NCI-H128 (cell line): ENCODE data around the gene CARD11.

ENCODE experiments used
- DNase-seq: peaks from one replicate; lab custom pipeline; 2025; ENCODE audit not compliant: unreplicated experiment; lab: John Stamatoyannopoulos, UW

CARD11 gene

GRCh38 chr7:2983586-2983985 is 60.1 kb downstream of the CARD11 start:
- no peak for DNase-seq

DNA sequence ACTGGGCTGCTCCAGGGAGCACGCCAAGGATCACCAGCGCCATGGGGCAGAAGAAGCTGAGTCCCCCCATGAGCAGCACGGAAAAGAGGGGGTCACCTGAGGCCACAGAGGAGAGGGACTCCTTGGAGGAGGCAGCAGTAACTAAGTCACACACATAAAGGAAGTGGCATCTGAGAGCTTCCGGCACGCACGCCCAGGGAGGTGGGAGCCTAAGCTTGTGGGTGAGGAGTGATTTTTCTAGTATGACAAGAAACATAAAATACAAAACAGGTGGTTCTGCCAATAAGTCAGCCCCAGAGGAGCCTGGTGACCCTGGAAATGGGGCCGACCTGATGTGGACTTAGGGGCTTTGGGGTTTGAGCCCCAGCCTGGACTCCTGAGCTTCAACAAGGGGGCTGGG is 60.8 kb downstream of the CARD11 start:
- DNase-seq, result no peak

DNA sequence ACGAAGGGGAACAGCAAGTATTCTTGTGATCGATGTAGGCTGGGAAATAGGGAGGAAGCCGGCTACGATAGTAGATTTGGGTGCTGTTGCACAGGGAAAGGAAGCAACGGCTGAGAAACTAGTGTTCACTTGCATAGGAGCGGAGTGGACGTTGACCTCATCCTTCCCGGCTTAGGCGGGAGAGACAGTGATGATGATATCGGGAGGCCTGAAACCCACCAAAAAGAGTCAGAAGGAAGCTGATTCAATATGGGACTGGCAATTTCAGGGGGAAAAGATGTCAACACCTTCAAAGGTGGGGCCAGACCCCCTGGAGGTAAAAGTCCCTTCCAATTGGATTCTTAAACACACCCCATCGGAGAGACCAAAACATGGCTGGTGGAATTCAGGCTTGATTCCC is 61.3 kb downstream of the CARD11 start:
- no peak for DNase-seq

GRCh38 chr7:2981103-2981480 is 62.6 kb downstream of the CARD11 start:
- DNase-seq, result no peak

DNA sequence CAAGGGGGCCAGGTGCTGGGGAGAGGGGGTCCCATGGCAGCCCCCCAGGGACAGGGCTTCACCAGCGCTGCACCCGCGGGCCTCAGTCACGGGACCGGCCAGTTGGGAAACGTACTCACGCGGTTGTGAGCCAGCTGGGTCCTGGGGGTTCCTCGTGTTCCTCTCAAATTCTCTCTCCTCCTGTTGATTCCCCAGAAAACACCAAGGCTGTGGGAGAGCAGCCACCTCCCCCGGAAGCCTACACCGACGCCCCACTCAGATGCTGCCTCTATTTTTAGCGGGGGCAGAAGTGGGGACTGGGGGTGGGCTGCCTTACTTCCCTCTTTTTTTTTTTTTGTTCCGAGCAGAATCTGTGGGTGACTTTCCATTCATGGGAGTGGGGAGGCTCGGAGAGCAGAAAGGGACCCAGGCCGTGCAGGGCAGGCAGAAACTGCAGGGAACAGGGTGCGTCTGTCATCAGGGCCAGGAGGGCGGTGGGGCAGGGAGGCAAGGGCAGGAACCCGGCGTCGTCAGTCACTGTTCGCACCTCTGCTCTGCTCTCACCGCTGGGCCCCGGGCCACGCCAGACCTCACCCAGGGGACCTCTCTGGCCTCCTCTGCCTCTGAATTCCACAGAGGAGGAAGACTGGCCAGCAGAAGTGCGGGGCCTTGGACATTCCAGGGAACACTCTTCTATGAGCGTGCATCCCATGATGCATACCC is 63.1 kb downstream of the CARD11 start:
- DNase-seq, result no peak

- no peak for DNase-seq
Observed at GRCh38 chr7:2979951-2980350, 63.7 kb downstream of the CARD11 start.

- no peak for DNase-seq
Observed at GRCh38 chr7:2979201-2979631, 64.5 kb downstream of the CARD11 start.

GRCh38 chr7:2978408-2978807 is 65.3 kb downstream of the CARD11 start:
- DNase-seq, result no peak

DNA sequence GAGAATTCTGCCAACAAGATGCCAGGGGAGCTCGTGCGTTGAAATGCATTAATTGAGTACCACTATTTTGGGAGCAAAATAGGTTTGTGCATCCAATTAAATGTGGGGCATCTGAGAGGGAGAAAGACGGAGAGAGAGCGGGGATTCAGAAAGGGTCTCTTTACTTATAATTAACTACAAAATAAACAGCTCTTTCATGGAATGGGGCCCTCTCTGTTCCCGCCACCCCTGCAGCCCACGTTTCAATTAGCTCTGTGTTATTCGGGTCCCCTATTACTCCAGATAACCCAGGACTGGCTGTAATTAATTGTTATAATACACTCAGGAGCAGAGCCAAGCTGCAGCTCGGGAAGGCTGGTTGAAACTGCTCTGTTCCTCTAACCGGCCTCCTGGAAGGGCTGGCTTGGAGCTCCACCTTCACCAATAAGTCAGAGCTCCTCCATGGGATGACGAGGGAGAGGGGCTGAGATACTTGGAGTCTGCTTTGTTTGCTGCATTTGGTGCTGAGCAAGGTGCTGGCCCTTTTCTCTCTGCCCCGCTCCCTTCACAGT is 67.8 kb downstream of the CARD11 start:
- DNase-seq, result no peak

DNA sequence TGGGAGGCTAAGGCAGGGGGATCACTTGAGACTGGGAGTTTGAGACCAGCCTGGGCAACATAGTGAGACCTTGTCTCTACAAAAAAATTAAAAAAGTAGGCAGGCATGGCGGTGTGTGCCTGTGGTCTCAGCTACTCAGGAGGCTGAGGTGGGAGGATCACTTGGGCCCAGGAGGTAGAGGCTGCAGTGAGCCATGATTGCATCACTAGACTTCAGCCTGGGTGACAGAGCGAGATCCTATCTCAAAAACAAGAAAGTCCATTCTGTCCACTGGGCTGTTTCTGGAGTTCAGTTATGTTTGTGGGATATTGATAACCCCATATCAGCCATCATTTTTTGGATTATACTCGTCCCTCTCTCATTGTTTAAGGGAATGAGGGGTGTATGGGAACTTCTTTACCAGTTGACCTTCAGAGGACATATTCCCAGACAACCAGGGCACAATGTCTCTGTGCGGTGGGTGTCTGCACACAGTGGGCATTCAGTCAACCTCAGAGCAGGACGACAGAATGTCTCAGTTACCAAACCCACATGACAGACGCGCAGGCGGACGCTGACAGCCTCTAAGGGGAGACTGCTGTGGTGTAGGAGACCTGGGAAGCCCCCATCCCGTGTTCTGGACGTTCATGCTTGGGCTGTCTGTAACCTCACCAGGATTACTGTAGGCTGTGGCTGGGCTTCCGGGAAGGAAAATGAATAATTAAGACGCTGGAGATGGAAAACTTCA is 69.4 kb downstream of the CARD11 start:
- DNase-seq, result no peak

DNA sequence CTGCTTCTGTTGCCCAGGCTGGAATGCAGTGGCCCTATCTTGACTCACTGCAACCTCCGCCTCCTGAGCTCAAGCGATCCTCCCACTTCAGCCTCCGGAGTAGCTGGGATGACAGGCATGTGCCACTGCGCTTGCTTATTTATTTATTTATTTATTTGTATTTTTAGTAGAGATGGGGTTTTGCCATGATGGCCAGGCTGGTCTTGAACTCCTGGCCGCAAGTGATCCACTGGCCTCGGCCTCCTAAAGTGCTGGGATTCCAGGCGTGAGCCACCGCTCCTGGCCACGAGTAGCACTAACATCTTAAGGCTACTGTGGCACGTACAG is 70.9 kb downstream of the CARD11 start:
- no peak for DNase-seq

DNA sequence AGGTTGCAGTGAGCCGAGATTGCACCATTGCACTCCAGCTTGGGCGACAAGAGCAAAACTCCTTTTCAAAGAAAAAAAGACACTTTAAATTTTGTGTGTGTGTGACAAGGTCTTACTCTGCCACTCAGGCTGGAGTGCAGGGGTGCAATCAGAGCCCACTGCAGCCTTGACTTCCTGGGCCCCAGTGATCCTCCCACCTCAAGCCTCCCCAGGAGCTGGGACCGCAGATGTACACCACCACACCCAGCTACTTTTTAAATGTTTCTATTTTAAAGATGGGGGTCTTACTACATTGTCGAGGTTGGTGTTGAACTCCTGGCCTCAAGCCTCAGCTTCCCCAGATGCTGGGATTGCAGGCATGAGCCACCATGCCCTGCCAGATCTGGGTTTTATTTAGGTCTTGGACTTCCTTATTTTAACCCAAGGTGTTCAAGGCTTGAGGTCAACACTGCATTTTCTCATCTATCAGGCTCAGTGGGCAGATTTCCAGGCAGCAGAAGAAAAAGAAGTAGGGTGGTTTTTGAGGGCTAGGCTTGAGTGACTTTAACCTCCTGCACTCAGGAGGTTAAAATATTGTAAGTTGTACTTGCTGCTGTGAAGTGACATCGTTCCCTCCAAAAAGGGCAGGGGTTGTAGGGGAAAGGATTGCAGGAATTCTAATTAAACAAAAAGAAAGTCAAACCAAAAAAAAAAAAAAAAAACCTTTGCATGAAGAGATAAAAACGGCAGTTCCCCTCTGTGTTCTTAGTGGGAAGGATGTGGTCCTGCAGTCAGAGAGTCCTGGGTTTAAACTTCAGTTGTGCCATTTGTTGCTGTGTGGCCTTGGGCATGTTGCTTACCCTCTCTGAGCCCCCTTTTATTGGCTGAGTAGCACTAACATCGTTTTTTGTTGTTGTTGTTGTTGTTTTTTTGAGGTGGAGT is 71.5 kb downstream of the CARD11 start:
- DNase-seq, result no peak

- DNase-seq, result no peak
Observed at GRCh38 chr7:2970861-2971260, 72.8 kb downstream of the CARD11 start.

GRCh38 chr7:2970307-2970664 is 73.4 kb downstream of the CARD11 start:
- DNase-seq, result no peak

DNA sequence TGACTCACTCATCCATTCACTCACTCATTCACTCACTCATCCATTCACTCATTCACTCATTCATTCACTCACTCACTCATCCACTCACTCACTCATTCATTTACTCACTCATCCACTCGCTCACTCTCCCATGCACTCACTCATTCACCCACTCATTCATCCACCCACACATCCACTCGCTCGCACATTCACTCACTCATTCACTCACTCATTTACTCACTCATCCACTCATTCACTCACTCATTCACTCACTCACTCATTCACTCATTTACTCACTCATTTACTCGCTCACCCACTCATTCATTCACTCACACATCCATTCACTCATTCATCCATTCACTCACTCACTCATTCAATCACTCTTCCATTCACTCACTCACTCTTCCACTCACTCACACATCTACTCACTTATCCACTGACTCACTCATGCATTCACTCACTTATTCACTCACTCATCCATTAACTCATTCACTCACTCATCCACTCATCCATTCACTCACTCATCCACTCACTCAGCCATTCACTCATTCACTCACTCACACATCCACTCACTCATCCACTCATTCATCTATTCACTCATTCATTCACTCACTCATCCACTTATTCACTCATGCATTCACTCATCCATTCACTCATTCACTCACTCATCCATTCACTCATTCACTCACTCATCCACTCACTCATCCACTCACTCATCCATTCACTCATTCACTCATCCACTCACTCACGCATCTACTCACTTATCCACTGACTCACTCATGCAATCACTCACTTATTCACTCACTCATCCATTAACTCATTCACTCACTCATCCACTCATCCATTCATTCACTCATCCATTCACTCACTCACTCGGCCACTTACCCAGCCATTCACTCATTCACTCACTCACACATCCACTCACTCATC is 74.0 kb downstream of the CARD11 start:
- DNase-seq, result no peak

- no peak for DNase-seq
Observed at GRCh38 chr7:2968616-2969397, 74.9 kb downstream of the CARD11 start.

DNA sequence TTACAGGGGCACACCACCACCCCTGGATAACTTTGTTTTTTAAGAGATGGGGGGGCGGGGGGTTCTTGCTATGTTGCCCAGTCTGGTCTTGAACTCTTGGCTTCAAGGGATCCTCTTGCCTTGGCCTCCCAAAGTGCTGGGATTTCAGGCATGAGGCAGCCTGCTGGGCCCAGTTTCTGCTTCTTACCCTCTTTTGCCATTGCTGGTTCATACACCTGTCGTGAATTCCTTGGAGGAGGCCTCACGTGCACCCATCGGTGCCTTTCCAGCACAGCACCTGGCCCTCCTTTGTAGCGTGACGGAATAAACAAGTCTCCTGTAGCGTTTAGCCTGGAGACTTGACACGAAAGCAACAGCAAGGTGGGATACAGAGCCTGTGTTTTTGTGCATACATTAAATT is 75.5 kb downstream of the CARD11 start:
- peak; percentile 8 for DNase-seq

DNA sequence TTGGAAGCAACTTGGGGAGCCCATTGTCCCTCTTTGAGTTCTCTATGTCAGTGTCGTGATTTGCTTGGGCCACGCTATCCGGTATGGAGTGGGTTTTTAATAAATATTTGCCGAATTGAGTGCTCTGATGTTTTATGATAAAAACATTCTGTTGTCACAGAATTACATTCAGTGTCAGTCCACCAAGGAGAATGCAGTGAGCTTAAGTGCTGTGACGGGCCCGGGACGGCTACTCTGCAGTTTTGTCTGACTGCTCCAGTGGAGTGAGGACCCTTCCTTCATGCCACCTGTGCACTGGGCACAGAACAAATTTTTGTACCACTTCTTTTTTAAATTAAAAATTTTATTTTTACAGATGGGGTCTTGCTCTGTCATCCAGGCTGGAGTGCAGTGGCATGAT is 76.0 kb downstream of the CARD11 start:
- DNase-seq, result no peak

GRCh38 chr7:2967253-2967652 is 76.4 kb downstream of the CARD11 start:
- DNase-seq, result no peak
